Pancreas (tissue), 10 donors: ENCODE measurements around the gene STBD1. TPM values are rescaled to one million over a fixed set of nuclear protein-coding genes. Genes with fewer than 3 reads are reported as not detected.

Source experiments
- ATAC-seq, 4 donors: fragments of 200-7000 bp; cut with Tn5 transposase; one replicate each; pipeline versions ENCODE4 v1.8.0 to v1.9.1; 2020; ENCODE audit warnings: mild to moderate bottlenecking in 4 of 4, moderate library complexity in 4 of 4
- DNase-seq, 6 donors: peaks; one replicate each; pipeline ENCODE4 v3.0.0-alpha.2; 2020
- FAIRE-seq: peaks from 2 replicates; lab custom pipeline; 2012; peaks lifted over from hg19 to GRCh38; lab: Jason Lieb, UNC
- H3K27ac ChIP-seq, 4 donors: fragments of 200-600 bp; sonication (generic); 1 replicate in 3 of 4; 2 replicates in 1 of 4; pipeline versions ENCODE4 v1.5.0 to v1.8.0; 2020
- H3K27me3 ChIP-seq, 4 donors: fragments of 200-600 bp; one replicate each; pipeline ENCODE4 v1.8.0; 2021
- H3K36me3 ChIP-seq, 3 donors: fragments of 200-600 bp; sonication (generic) in 1 of 3; one replicate each; pipeline versions ENCODE4 v1.5.0 to v1.8.0; 2020 to 2021
- H3K4me1 ChIP-seq, 3 donors: fragments of 200-600 bp; one replicate each; pipeline ENCODE4 v1.8.0; 2021
- H3K4me3 ChIP-seq, 4 donors: fragments of 200-600 bp; sonication (generic) in 2 of 4; one replicate each; pipeline versions ENCODE4 v1.5.0 to v1.8.0; 2020 to 2021
- H3K9me3 ChIP-seq, 4 donors: fragments of 200-600 bp; one replicate each; pipeline ENCODE4 v1.8.0; 2021
- CTCF ChIP-seq, 4 donors: fragments of 200-600 bp; sonication (generic) in 3 of 4; IDR thresholded peaks; one replicate each; pipeline versions ENCODE4 v1.5.0 to v1.8.0; 2021; ENCODE audit warnings: antibody characterized with exemption in 4 of 4
- WGBS, 2 donors: extraction: QIAGEN DNeasy Blood & Tissue Kit; methylation state at CpG; one replicate each; pipeline ENCODE4 v1.1.7; 2013; 5-methylcytosine and 5-hydroxymethylcytosine counted together
- intact Hi-C, 3 donors: fragments of 100-400 bp; cut with DNase I; formaldehyde crosslinking; loops; one replicate each; pipeline versions ENCODE4 v1.11.1 to v1.14.2; 2022
- polyA plus RNA-seq, 2 donors: library from polyadenylated mRNA; stranded (reverse); fragments of 200-250 nt; gene quantifications; one replicate each; pipeline ENCODE4 v1.2.3, GENCODE V29; 2013
- total RNA-seq, 6 donors: library from RNA; stranded (reverse); fragmentation: NEBNext Ultra II Directional in 4 of 6; extraction: Animal tissue kit (Norgen Biotek cat#: 25700) in 4 of 6; gene quantifications; one replicate each; pipeline versions ENCODE4 v1.2.1 to v1.2.4, GENCODE V29; 2021 to 2023
- donor health status: healthy with polysubstance abuse.
- donor health status: DM: no; HTN: no; CAD: no; lungs with moderate emphysema.
- donor health status: DM: no; HTN: no; CAD: no.
- donor health status: control.
- donor health status: control.
- donor health status: Bipolar disorder and iron deficiency.
- donor health status: DM: yes; HTN: yes; CAD: no.
- donor health status: DM: no; HTN: no; CAD: no.
- donor health status: DM: no; HTN: no; CAD: no.
- donor health status: DM: yes; HTN: yes; CAD: no.

Gene STBD1
- total and polyA plus RNA-seq, 8 donors: 1.7 to 6.5 (median 3.1) TPM

GRCh38 chr4:76276813-76277212 is 29.7 kb upstream of the STBD1 start:
- DNase-seq (no peak), ATAC-seq (no peak), FAIRE-seq (no peak)
- H3K27ac ChIP-seq: no peak overlapping the region
- H3K27me3 ChIP-seq: no peaks in the 10 kb centered on the region
- H3K36me3 ChIP-seq: no peaks in the 10 kb centered on the region
- WGBS, 2 donors: 92 to 94% methylated on average over 9 of the region's 9 CpGs
- no peak overlapping the region for H3K4me3 ChIP-seq
- intact Hi-C loops: no loop called here
- no peaks in the 10 kb centered on the region for H3K9me3 ChIP-seq
- TF ChIP-seq CTCF (IDR thresholded peaks at IDR 0.05): no peak
- peaks cover 4 to 23% (median 4%) of the 10 kb centered on the region in 3 donors for H3K4me1 ChIP-seq

GRCh38 chr4:76277667-76278066 is 28.9 kb upstream of the STBD1 start:
- Histone ChIP-seq H3K27ac (no peak overlapping the region), H3K36me3 (no peaks in the 10 kb centered on the region), H3K9me3 (no peaks in the 10 kb centered on the region), H3K27me3 (no peaks in the 10 kb centered on the region), H3K4me3 (no peak overlapping the region), H3K4me1 (peaks cover 4 to 23% (median 4%) of the 10 kb centered on the region in 3 donors)
- FAIRE-seq (no peak), ATAC-seq (peak in 2 of 4 donors; percentile 10 to 36), DNase-seq (no peak)
- WGBS, 2 donors: 84 to 92% methylated on average over 1 of the region's 1 CpG
- intact Hi-C loops: no loop called here
- no peak for TF ChIP-seq CTCF (IDR thresholded peaks at IDR 0.05)

- Histone ChIP-seq H3K36me3 (no peaks in the 10 kb centered on the region), H3K9me3 (no peaks in the 10 kb centered on the region), H3K27me3 (no peaks in the 10 kb centered on the region), H3K4me3 (no peak overlapping the region), H3K27ac (peak overlapping the region in 1 of 4 donors; percentile 28), H3K4me1 (peaks cover 4 to 23% (median 4%) of the 10 kb centered on the region in 3 donors)
- WGBS, 2 donors: 67 to 83% methylated on average over 1 of the region's 1 CpG
- intact Hi-C loops: no loop called here
- FAIRE-seq (no peak), ATAC-seq (peak in 3 of 4 donors; percentile 33 to 37 (median 36)), DNase-seq (no peak)
- TF ChIP-seq CTCF (IDR thresholded peaks at IDR 0.05): no peak
Observed at GRCh38 chr4:76278583-76278982, 27.9 kb upstream of the STBD1 start.

- Histone ChIP-seq H3K4me1 (peaks cover 4 to 23% (median 4%) of the 10 kb centered on the region in 3 donors), H3K4me3 (no peak overlapping the region), H3K36me3 (no peaks in the 10 kb centered on the region), H3K27me3 (no peaks in the 10 kb centered on the region), H3K27ac (no peak overlapping the region), H3K9me3 (no peaks in the 10 kb centered on the region)
- no peak for TF ChIP-seq CTCF (IDR thresholded peaks at IDR 0.05)
- no peak for FAIRE-seq
- intact Hi-C loops: no loop called here
- 55 to 77% methylated on average over 4 of the region's 4 CpGs for WGBS, 2 donors
- no peak for ATAC-seq
- no peak for DNase-seq
Observed at GRCh38 chr4:76279462-76279861, 27.1 kb upstream of the STBD1 start.
